Stomach (tissue), 4 donors: ENCODE data around the gene PLCH2.

Experiments used
- POLR2A ChIP-seq, 4 donors: fragments of 450-650 bp; IDR thresholded peaks; one replicate each; pipeline ENCODE4 v1.6.1; 2016; ENCODE audit warnings: antibody characterized with exemption in 4 of 4, control low read depth in 2 of 4, mild to moderate bottlenecking in 1 of 4, moderate library complexity in 1 of 4
- TF ChIP-seq, protein P1 (sequence below), 7 experiments: fragments of 450-650 bp in 4 of 7; fragments of 200-600 bp in 3 of 7; sonication (generic) in 3 of 7; IDR thresholded peaks; one replicate each; pipeline ENCODE4 v1.5.1; 2016 to 2019; ENCODE audit warnings: antibody characterized with exemption in 7 of 7, control low read depth in 2 of 7, mild to moderate bottlenecking in 1 of 7

GRCh38 chr1:2535981-2536380 is 59.9 kb downstream of the PLCH2 start:
- TF ChIP-seq, protein P1, sequence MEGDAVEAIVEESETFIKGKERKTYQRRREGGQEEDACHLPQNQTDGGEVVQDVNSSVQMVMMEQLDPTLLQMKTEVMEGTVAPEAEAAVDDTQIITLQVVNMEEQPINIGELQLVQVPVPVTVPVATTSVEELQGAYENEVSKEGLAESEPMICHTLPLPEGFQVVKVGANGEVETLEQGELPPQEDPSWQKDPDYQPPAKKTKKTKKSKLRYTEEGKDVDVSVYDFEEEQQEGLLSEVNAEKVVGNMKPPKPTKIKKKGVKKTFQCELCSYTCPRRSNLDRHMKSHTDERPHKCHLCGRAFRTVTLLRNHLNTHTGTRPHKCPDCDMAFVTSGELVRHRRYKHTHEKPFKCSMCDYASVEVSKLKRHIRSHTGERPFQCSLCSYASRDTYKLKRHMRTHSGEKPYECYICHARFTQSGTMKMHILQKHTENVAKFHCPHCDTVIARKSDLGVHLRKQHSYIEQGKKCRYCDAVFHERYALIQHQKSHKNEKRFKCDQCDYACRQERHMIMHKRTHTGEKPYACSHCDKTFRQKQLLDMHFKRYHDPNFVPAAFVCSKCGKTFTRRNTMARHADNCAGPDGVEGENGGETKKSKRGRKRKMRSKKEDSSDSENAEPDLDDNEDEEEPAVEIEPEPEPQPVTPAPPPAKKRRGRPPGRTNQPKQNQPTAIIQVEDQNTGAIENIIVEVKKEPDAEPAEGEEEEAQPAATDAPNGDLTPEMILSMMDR (IDR thresholded peaks at IDR 0.05): no peak
- TF ChIP-seq POLR2A (IDR thresholded peaks at IDR 0.05): no peak
